Lower leg skin (tissue), 3 donors: Measurements from ENCODE around the gene TCF7L2.

Experiments
- POLR2A ChIP-seq, 2 donors: fragments of 450-650 bp; IDR thresholded peaks; one replicate each; pipeline ENCODE4 v1.6.1; 2016 to 2017; ENCODE audit warnings: antibody characterized with exemption in 2 of 2, mild to moderate bottlenecking in 1 of 2, moderate library complexity in 1 of 2
- TF ChIP-seq, protein P1 (sequence below), 3 donors: fragments of 450-650 bp; IDR thresholded peaks; one replicate each; pipeline ENCODE4 v1.5.1; 2016; ENCODE audit warnings: antibody characterized with exemption in 3 of 3, mild to moderate bottlenecking in 3 of 3, moderate library complexity in 2 of 3

DNA sequence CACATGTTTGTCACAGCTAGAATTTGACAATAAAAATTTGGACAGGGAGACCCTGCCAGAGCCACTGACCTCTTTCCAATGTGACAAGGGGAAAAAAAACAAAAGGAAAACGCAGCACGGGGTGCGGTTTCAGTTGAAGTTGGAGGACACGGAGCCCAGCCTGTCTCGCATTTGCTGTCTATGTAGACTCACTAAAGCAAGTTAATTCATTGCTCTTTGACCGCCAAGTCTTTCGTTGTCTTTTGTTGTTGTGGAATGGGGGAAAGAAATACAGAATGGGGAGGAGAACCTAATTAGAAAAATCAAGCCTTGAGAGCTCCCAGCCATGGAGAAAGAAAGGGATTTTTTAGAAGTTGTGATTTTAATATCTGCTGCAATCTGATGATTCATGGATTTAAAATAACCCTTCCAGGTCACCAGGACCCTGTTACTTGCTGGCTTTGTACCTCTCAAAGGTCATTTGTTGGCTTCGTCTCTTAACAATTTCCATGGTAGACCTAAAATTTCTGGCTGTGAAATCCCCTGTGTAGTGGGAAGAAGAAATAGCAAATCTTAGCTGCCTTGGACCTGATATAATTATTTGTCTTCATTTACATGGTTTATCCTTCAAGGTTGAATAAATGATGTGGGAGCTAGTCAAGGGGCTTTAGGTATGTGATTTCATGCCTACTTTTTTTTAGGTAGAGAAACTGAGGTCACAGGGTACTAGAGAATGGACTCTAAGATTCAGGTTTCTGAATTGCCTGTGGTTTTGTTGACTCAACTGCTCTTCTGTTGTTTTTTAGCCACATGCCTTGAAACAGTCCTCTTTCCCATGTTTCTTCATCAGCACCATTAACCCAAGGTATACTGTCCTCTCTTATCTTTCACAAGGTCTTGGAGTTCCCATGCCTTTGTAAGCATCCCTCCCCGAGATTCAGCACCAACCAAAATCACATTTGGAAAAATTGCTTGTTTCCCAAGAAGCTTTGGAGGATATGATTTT is 78.7 kb downstream of the TCF7L2 start:
- no peak for TF ChIP-seq POLR2A (IDR thresholded peaks at IDR 0.05)
- TF ChIP-seq, protein P1, sequence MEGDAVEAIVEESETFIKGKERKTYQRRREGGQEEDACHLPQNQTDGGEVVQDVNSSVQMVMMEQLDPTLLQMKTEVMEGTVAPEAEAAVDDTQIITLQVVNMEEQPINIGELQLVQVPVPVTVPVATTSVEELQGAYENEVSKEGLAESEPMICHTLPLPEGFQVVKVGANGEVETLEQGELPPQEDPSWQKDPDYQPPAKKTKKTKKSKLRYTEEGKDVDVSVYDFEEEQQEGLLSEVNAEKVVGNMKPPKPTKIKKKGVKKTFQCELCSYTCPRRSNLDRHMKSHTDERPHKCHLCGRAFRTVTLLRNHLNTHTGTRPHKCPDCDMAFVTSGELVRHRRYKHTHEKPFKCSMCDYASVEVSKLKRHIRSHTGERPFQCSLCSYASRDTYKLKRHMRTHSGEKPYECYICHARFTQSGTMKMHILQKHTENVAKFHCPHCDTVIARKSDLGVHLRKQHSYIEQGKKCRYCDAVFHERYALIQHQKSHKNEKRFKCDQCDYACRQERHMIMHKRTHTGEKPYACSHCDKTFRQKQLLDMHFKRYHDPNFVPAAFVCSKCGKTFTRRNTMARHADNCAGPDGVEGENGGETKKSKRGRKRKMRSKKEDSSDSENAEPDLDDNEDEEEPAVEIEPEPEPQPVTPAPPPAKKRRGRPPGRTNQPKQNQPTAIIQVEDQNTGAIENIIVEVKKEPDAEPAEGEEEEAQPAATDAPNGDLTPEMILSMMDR (IDR thresholded peaks at IDR 0.05): no peak
